ENCODE measurements around the gene TFDP2. TPM values are rescaled to one million over a fixed set of nuclear protein-coding genes. Genes with fewer than 3 reads are reported as not detected.

Gene TFDP2
- total and polyA plus RNA-seq, 9 of the 15 experiments (the other 6 are each of a cell fraction or from before 2014, with no cell fraction given), result 95.6 to 179 (median 126) TPM

- TF ChIP-seq, protein P1, sequence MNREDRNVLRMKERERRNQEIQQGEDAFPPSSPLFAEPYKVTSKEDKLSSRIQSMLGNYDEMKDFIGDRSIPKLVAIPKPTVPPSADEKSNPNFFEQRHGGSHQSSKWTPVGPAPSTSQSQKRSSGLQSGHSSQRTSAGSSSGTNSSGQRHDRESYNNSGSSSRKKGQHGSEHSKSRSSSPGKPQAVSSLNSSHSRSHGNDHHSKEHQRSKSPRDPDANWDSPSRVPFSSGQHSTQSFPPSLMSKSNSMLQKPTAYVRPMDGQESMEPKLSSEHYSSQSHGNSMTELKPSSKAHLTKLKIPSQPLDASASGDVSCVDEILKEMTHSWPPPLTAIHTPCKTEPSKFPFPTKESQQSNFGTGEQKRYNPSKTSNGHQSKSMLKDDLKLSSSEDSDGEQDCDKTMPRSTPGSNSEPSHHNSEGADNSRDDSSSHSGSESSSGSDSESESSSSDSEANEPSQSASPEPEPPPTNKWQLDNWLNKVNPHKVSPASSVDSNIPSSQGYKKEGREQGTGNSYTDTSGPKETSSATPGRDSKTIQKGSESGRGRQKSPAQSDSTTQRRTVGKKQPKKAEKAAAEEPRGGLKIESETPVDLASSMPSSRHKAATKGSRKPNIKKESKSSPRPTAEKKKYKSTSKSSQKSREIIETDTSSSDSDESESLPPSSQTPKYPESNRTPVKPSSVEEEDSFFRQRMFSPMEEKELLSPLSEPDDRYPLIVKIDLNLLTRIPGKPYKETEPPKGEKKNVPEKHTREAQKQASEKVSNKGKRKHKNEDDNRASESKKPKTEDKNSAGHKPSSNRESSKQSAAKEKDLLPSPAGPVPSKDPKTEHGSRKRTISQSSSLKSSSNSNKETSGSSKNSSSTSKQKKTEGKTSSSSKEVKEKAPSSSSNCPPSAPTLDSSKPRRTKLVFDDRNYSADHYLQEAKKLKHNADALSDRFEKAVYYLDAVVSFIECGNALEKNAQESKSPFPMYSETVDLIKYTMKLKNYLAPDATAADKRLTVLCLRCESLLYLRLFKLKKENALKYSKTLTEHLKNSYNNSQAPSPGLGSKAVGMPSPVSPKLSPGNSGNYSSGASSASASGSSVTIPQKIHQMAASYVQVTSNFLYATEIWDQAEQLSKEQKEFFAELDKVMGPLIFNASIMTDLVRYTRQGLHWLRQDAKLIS (CRISPR knock-in tag; IDR thresholded peaks at IDR 0.05), result no peak
- TF ChIP-seq ZNF133 (CRISPR knock-in tag; IDR thresholded peaks at IDR 0.05) (no peak), BACH1 (tag; IDR thresholded peaks at IDR 0.05) (no peak)
Measured at GRCh38 chr3:142072816-142073215, 76.5 kb downstream of the TFDP2 start (continued).

- H3K4me3 ChIP-seq, result no peak overlapping the region
- in situ Hi-C loops (cut with MboI) (no loop called here), intact Hi-C loops (cut with micrococcal nuclease) (no loop called here)
- no peak overlapping the region for H2AFZ ChIP-seq (ENCODE audit: low read depth, low read length)
- H3K27ac ChIP-seq (ENCODE audit: extremely low read depth, low read depth, low read length), result no peak overlapping the region
- ATAC-seq, result no peak
- no peak for FAIRE-seq
- WGBS (ENCODE audit: insufficient coverage, low coverage, missing lambda C conversion rate), result 95% methylated on average over 1 of the region's 1 CpG
- ChIA-PET POLR2A (no interaction called here), CTCF (ENCODE audit: low intra/inter-chr PET ratio) (no interaction called here)
- H3K9me3 ChIP-seq (replicated peaks; ENCODE audit: control insufficient read depth, insufficient read depth, low read depth, low read length), result no peaks in the 10 kb centered on the region
- no peaks in the 10 kb centered on the region for H3K4me1 ChIP-seq (replicated peaks in 1 of 2; ENCODE audit: control insufficient read depth in 2 of 2, insufficient read depth in 2 of 2, low read length in 2 of 2)
- no peak overlapping the region for H3K9ac ChIP-seq (ENCODE audit: insufficient read depth in 1 of 2, low read depth in 2 of 2, low read length in 2 of 2)
- BruUV-seq (replicated peaks), result no TSS peak
- no peak overlapping the region for H3K4me2 ChIP-seq (ENCODE audit: insufficient read depth, low read length)
- DNase-seq (ENCODE audit: extremely low read depth in 1 of 4, low spot score in 3 of 4), result no peak
- H4K20me1 ChIP-seq (replicated peaks; ENCODE audit: control insufficient read depth, insufficient read depth, low read length), result no peaks in the 10 kb centered on the region
- H3K27me3 ChIP-seq (ENCODE audit: control insufficient read depth in 2 of 2, insufficient read depth in 2 of 2, low read length in 2 of 2), result no peaks in the 10 kb centered on the region
- no peaks in the 10 kb centered on the region for H3K36me3 ChIP-seq (ENCODE audit: control insufficient read depth, insufficient read depth, low read length)
- H3K79me2 ChIP-seq (ENCODE audit: control insufficient read depth, insufficient read depth, low read length), result no peaks in the 10 kb centered on the region
- TF ChIP-seq ZNF586 (CRISPR knock-in tag; conservative IDR thresholded peaks at IDR 0.05) (no peak), PHB2 (IDR thresholded peaks at IDR 0.05; ENCODE audit: low read depth) (no peak), ARID3B (CRISPR knock-in tag; IDR thresholded peaks at IDR 0.05; ENCODE audit: borderline replicate concordance) (no peak)
- H3K9me1 ChIP-seq (ENCODE audit: control insufficient read depth, insufficient read depth, low read length), result no peaks in the 10 kb centered on the region
Measured at GRCh38 chr3:142065932-142066331, 83.4 kb downstream of the TFDP2 start.

Data from K562 (cell line).